NCI-H1417 (cell line): Measurements from ENCODE around the gene TWIST1.
A peak's percentile ranks its signal among the peaks of the same experiment; 100 is the strongest.

Experiments
- DNase-seq, 3 experiments: peaks; one replicate each; lab custom pipeline; 2025; lab: John Stamatoyannopoulos, UW

Gene TWIST1

DNA sequence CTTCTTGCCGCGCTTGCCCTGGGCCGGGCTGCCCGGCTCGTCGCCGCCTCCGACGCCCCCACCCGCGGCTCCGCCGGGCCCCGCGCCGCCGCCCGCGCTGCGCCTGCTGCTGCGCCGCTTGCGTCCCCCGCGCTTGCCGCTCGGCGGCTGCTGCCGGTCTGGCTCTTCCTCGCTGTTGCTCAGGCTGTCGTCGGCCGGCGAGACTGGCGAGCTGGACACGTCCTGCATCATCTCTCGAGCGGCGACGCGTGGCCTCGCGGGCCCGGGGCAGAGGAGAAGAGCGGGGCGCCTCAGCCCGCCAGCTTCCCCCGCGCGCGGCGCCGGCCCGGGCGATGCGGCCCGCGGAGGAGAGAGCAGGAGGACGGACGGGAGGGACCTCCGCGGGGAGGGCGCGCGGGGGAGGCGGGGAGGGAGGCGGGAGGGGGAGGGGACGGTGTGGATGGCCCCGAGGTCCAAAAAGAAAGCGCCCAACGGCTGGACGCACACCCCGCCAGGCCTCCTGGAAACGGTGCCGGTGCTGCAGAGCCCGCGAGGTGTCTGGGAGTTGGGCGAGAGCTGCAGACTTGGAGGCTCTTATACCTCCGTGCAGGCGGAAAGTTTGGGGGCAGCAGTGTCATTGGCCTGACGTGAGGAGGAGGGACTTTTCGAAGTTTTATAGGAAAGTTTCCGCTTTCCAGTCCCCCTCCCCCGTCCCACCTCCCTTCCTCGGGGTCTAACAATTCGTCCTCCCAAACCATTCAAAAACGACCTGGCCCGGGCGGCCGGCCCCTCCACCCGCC is at the start of gene TWIST1:
TWIST1 (minus strand) TSS at position 546 of the 779 bp plus-strand sequence; CDS start at position 231, 315 bp downstream.
- DNase-seq, result peak; percentile 25 to 85 (median 83)

DNA sequence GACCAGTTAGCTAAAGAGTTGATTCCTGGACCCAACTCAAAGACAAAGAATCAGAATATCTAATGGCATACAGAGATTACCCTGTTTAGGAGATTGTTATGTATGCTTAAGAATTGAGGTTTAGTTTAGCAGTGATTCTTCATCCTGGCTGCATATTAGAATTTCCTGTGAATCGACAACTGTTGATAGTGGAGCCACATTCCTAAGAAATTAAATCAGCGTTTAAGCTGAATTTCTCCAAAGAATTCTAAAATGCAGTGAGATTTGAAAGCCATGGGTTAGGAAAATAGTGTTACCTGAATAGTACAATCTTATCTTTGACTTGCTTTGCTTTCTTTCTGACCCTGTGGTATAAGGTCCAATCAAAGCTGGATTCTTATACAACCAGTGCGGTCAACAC is 44.2 kb upstream of the TWIST1 start:
- no peak for DNase-seq

DNA sequence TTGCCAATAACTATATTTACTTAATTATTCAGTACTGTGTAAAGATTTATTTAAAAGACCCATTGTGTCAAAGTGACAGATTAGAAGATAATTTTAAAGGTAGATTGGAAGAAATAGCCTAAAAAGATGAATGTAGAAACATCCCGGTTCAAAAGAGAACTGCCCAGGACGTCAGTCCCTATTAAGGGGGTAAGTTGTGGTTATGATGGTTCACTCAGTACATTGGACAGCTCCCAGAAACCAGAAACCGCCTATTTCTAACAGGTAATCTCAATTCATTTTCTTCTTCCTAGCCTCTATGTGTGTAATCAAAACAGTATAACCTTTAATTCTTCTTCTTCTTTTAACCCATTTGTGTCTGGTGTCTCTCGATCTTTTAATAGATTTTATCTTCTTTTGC is 29.3 kb upstream of the TWIST1 start:
- DNase-seq, result no peak

DNA sequence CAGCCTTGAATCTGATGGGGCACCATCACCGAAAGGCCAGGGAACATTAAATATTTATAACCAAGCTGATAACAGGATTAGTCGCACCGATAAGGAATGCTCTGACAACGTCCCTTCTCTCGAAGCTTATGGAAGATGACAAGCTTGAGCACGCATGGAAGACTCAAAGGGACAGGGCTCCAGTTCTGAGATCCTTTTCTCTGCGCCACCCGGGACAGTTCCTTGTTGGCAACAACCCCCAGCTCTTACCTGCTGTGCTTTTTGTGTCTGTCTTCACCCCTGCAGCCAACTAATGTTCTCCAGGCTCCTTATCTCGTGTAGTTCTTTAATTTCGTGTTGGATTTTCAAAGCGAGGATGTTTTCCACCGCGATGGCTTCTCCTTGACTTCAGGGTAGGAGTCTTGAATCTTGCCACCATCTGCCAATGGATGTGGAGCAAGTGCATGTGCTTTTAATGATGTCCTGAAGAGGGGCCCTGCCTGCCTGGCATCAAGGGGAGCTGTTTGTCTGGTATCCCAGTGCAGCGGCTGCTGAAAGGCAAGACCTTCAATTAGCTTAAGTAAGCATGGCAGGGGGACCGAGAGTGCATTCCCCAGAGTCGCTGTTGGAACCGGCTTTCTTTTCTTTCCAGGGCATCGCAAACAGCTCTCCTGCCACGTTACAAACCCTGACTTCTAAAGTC is 28.1 kb upstream of the TWIST1 start:
- peak; percentile 18 to 72 (median 22) for DNase-seq

DNA sequence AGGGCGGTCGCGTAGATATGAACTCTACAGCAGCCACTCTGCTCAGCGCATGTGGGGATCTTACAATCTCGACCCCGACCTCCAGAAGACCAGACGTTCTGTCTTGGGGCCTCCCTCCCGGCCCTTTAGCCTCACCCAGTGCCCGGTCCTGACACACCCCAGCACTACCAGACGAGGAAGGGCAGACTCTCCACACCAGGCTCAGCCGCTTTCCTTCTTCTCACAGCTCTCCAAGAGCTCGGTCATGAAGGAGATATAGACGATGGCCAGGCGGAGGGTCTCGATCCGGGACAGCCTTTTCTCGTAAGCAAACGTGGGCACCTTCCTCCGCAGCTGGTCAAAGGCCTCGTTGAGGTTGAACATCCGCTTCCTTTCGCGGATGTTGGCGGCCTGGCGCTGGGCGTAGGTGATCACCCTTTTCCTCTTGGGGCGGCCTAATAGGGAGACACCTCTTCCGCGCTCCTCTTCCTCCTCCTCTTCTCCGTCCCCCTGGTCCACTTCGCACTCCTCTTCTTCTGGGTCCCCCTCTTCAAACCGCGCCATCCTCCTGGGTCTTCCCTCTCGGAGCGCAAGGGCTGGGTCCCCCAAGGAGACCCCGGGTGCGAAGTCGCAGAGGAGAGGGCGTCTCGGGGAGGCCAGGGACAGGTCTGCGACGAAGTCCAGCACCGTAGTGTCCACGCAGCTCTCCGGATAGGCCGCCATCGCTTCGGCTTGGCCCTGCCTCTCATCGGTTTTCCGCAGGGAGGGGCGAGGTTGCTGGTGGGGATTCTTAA is 27.4 kb upstream of the TWIST1 start, which contains the start of gene FERD3L:
FERD3L (minus strand) TSS at position 761 of the 773 bp plus-strand sequence; CDS start at position 702, 59 bp downstream.
- no peak for DNase-seq

DNA sequence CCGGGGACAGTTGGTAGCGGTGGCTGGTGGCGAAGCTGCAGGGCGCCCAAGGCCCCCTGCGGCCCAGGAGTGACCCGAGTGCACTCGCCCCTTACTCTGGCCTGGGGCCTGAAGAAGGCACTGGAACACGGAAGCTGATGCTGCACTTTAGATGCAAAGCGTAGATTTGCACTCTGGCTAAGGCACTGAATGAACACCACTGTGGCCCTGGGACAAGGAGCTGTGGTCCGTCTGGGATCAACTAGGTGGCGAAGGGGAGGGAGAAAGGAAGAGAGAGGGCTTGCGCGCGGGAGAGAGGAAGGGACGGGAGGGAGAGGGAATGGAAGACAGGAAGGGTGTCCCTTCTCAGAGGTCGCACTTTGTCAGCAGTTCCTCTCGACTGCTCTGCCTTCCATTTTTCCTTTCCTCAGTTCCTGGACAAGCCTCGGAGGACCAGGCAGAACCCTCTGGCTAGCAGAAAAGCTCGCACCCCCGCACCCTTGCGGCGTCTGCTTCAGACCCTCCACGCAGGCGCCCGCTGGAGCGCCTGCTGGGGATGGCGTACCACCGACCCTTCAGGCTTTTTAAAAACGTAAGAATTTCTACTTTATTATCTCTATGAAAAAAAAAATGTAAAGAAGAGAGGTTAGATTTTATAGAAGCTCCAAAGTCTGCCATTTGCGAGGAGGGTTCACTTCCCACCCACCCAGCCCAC is 26.6 kb upstream of the TWIST1 start:
- no peak for DNase-seq

DNA sequence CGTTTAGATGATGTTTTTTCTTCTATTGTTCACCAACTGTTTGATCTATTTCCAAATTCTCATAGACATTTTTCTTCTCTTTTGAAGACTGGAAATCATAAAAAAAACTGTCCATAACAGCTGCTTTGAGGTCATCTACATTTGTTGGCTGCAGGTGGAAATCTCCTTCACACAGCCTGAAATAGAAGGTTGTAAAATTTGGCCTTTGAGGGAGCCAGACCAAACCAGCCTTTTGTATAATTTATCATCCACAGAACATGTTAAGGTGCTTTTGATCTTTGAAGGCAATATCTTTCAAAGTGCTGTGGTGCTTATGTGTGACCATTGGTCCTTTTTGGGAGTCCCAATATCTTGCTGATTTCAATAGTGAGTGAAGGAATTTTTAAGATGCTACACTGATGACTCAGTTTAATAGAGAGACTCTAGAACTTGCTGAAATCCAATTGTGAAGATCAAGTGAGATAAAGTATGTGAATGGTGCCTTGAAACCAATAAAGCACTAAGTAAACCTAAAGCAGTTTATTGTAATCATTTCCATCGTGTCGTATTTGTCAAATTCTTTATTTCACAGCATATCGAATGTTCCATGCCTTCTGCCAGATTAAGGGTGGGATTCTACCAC is 22.4 kb upstream of the TWIST1 start:
- no peak for DNase-seq

DNA sequence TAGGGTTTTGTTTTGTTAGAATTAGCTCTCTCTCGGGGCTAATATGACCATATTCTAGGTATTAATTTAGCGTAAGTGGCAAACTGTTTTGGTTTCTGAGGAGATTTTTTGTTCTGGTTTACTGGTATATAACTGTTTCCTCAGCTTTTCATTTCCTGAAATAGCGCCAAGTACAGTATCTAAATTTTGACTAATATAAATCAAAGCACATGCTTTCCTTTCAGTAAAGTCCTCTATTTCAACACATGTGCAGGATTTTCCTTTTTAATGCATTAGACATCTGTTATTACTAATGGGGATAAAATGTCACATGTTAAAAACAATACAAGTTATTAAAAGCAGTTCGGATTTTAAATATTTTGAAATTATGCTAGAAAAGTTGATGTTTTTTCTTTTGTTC is 16.4 kb upstream of the TWIST1 start:
- peak in 1 of 3 experiments; percentile 47 for DNase-seq

DNA sequence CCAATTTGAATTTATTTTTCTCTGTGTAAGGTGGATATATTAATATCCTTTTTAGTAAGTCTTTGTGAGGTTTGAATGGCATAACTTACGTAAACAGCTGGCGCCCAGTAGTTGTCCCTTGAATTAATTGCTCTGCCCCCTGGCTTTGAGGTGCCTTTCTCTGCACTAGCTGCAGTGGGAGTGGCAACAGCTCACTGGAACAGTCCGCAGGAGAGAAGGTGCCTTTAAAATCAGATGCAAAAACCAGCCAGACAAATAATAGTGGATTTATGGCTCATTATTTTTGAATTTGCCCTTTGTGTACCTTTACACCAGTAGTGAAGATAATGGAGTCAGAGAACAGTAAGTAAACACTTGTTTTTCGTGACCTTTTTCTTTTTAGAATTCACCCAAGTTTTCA is 16.0 kb upstream of the TWIST1 start:
- DNase-seq, result peak in 2 of 3 experiments; percentile 5 to 47

DNA sequence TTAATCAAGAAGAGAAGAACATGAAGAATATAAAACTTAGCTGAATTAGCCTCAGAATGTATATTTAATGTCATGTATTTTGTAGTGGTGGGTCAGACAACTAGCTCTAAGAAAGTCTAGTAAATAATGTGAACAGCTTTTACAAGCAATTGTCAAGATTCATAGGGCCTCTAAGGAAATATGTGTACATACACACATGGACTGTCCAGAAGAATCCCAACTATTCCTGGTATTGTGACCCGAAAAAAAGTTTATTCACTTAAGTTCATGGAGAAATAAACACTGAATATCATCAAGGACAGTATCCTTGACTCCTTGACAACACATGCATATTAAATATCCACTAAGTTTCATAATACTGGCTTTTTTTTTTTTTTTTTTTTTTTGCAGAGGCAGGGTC is 11.4 kb upstream of the TWIST1 start:
- no peak for DNase-seq

DNA sequence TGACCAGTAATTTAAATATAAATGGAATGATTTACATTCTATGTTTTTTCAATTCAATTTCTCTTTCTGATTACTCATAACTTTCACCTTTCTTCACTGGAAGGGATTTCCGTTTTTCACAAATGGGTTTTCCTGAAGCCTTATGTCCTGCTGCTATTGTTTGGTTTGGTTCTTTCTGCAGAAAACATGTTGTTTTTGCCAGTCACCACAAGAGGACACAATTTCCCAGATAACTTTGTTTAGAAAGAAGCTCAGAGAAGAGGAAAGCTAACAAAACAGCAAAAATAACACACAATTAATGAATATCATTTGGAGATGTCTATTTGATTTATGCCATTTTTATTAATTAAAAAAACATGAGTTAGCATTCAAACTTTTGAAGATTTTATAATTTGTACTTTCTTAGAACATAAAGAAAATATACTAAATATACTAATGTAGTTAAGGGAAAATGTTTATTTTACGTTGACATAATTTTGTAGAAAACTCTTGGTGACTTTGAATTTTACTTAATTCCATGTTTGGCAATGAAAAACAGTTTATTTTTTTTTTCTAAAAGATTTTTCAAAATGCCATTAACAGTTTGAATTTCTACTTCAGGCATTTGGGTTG is 4.6 kb upstream of the TWIST1 start:
- peak; percentile 12 to 82 (median 38) for DNase-seq

DNA sequence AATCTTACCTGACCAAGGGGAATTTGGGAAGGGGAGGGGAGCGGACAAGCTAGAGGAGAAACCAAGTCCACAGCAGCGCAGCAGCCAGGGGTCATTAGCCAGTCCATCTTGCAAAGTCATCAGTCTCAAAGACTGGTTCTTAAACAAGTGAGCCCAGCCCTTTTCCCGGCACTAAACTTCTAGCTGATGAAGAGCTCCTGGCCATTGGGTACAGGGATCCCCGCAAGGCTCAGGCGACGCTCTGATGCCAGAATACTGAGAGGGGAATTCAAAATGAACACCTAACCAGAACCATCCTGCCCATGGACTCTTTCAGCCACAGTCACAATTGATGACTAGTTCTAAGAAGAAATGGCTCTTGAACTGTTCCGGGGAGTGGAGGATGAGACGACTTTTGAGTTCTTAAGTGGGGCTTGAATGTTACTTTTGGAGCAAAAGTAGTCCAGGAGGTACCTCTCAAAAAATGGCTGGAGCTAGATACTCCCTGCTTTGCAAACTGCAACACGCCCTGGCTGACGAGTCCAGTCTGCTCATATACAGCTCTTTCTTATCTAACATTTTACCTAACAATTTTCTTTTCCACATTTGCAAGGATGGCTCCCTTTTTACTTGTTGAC is 2.5 kb upstream of the TWIST1 start:
- DNase-seq, result no peak

DNA sequence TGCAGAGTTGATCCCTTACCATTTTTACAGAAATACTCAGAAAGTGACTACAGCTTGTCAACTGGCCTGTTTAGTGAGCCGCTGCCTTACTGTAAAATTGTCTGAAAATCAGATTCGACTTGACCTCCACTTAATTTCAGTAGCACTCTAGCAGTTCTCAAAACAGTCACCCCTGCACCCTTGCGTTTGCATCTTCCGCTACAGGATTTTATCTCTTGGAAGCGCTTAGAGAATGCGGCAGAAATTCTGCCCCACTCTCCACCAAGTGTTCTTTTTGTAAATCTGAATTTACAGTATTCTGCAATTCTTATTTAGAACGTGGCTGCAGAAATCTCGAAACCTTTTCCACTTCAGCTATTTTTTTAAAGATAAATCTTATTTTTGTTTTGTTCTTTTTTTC is 1.9 kb upstream of the TWIST1 start:
- DNase-seq, result no peak

DNA sequence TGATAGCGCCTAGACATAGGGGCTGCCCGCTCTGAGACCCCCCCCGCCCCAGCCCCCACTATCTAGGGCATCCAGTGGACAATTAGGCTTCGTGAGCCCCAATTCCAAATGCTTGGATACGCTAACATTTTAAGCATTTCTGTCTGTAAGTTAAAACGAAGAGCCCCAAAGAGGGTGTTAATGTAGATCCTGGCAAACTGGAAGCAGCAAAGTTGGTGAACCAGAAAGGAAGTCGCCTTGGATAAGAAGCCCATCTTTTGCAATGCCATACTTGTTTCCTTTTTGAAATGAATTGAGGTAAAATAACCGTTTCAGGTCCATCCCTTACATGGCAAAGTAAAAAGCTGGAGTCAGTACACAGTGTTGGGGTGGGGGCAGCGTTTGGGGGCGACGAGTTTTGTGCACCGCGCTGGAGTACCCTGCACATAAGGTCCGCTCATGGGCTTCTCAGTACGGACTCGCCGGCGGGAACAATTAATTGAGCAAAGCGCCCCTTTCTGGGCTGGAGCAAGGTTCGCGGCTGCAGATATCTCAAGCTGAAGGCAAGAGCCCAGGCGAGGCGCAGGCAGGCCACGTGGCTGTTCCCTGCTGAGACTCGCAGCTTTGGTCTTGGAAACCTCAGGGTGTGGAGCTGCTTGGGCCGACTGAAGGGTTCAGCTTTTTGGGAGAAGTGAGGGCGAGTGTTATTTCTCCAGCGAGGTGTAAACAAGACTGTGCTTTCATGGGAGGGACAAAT is 1.4 kb upstream of the TWIST1 start:
- peak in 1 of 3 experiments; percentile 5 for DNase-seq

DNA sequence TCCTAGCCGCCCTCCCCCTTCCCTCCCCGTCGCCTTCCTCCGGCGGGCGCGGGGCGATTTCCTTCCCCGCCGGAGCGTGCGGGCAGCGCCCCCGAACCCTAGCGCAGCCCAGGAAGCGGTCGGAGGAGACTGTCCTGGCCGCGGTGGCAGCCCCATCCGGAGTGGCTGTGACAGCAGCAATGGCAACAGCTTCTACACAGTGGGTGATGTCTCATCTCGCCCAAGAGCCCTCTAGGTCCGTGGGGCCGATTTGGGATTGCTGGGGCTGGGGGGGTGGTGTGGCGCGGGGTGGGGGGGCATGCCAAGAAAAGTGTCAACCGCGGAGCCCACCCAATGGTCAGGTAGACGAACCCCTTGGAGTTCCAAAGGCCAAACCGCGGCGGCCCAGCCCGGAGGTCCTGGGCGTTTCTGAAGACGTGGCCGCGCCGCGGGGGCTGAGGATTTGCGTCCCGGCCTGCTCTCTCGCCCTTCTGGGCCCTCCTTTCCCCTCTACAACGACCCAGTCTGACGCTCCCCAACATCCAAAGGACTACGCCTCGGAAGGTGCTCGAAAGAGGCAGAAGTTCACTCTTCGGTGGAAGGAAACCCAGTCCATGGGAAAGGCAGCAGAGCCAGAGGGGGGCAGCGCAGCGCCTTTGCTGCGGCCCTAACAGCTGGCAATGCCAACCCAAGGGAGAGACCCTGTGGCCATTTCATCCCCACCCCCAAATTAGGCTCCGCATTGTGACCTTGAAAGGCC is 603 bp upstream of the TWIST1 start:
- DNase-seq, result peak; percentile 10 to 24 (median 11)

DNA sequence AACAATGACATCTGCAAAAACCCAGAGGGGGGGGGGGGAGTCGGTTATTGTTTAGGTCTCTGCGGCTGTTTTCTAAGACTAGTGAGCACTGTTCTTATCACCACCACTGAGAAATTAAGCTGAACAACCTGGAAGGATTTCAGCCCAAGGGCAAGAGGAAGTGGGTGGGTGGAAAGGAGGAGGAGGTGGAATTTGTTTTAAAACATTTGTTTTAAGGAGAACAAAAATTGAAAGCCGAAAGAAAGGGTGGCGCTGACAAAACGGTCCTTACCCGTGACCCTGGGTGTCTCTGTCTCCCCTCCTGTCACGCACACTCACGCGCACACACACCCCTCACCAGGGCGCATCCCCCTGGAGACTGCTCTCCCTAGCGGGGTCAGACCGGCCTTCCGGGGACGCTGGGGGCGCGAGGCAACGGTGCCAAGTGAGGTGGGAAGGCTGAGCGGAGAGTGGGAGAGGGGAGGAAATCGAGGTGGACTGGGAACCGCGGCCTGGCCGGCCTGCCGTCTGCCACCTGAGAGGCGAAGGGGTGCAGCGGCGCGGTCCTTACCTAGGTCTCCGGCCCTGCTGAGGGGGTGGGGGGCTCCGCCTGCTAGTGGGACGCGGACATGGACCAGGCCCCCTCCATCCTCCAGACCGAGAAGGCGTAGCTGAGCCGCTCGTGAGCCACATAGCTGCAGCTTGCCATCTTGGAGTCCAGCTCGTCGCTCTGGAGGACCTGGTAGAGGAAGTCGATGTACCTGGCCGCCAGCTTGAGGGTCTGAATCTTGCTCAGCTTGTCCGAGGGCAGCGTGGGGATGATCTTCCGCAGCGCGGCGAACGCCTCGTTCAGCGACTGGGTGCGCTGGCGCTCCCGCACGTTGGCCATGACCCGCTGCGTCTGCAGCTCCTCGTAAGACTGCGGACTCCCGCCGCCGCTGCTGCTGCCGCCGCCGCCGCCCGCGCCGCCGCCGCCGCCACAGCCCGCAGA is 1.0 kb downstream of the TWIST1 start:
- peak; percentile 25 to 92 (median 89) for DNase-seq

DNA sequence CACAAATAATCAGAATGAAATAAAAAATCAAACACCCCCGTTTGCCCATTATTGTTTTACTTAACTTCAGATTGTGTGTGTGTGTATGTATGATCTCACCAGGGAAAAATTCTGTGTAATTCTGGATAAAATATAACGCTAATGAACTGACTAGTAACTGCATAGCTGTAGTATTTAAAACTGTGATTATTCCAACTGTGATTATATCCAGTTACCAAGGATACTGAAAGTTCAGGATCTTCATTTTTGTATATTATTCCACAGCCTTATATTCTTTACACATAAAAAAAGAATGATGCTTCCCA is 2.9 kb downstream of the TWIST1 start:
- DNase-seq, result no peak
